ENCODE measurements around the gene FOXL1. TPM values are rescaled to one million over a fixed set of nuclear protein-coding genes. Genes with fewer than 3 reads are reported as not detected.

FOXL1 gene
- total RNA-seq, 4 donors from 2014 or later, result 0.52 to 0.83 (median 0.69) TPM

DNA sequence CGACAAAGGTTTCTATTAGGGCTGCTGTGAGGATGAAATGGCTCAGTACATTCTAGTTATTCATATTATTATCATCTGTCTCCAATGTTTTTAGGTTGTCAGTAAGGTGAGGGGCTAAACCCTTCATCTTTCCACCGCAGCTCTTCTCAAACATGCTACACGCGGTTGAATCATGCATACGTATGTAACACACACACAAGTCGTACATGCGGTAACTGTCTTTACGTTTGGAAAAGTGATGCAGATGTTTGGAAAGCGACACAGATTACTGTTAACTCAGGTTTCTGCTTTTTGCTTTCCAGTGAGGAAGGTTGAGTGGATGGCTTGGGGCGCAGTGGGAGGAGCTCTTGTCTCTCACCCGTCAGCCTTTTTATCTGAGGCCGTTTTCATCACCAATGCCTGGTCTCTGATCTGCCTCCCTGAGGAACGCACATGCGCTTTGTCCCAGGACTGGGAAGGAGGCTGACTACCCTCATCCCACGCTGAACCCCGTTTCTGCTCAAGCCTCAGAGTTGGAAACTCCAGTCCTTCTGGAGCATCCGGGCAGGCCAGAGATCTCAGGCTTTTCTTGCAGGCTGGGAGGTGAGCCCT, 3.2 kb upstream of the FOXL1 start:
- H3K9me3 ChIP-seq, result no peaks in the 10 kb centered on the region
- intact Hi-C loops (cut with DNase I), result no loop called here
- no peak for DNase-seq (ENCODE audit: extremely low spot score)
- no peaks in the 10 kb centered on the region for H3K36me3 ChIP-seq
- TF ChIP-seq EP300 (IDR thresholded peaks at IDR 0.05), result no peak
- TF ChIP-seq, protein P1, sequence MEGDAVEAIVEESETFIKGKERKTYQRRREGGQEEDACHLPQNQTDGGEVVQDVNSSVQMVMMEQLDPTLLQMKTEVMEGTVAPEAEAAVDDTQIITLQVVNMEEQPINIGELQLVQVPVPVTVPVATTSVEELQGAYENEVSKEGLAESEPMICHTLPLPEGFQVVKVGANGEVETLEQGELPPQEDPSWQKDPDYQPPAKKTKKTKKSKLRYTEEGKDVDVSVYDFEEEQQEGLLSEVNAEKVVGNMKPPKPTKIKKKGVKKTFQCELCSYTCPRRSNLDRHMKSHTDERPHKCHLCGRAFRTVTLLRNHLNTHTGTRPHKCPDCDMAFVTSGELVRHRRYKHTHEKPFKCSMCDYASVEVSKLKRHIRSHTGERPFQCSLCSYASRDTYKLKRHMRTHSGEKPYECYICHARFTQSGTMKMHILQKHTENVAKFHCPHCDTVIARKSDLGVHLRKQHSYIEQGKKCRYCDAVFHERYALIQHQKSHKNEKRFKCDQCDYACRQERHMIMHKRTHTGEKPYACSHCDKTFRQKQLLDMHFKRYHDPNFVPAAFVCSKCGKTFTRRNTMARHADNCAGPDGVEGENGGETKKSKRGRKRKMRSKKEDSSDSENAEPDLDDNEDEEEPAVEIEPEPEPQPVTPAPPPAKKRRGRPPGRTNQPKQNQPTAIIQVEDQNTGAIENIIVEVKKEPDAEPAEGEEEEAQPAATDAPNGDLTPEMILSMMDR (IDR thresholded peaks at IDR 0.05), result no peak
- TF ChIP-seq POLR2AphosphoS5 (IDR thresholded peaks at IDR 0.05), result no peak
- TF ChIP-seq POLR2A (IDR thresholded peaks at IDR 0.05; ENCODE audit: low read depth), result no peak
- 74% methylated on average over 17 of the region's 17 CpGs for WGBS
- H3K27me3 ChIP-seq, result peaks cover 0 to 100% (median 56%) of the 10 kb centered on the region in 4 donors
- H3K27ac ChIP-seq (replicated peaks in 1 of 4), result peak overlapping the region in 3 of 4 donors; percentile 3 to 30 (median 7)
- peak overlapping the region in 3 of 4 donors; percentile 37 to 48 (median 40) for H3K4me3 ChIP-seq
- H3K4me1 ChIP-seq, result peaks cover 9 to 35% (median 28%) of the 10 kb centered on the region in 4 donors

DNA sequence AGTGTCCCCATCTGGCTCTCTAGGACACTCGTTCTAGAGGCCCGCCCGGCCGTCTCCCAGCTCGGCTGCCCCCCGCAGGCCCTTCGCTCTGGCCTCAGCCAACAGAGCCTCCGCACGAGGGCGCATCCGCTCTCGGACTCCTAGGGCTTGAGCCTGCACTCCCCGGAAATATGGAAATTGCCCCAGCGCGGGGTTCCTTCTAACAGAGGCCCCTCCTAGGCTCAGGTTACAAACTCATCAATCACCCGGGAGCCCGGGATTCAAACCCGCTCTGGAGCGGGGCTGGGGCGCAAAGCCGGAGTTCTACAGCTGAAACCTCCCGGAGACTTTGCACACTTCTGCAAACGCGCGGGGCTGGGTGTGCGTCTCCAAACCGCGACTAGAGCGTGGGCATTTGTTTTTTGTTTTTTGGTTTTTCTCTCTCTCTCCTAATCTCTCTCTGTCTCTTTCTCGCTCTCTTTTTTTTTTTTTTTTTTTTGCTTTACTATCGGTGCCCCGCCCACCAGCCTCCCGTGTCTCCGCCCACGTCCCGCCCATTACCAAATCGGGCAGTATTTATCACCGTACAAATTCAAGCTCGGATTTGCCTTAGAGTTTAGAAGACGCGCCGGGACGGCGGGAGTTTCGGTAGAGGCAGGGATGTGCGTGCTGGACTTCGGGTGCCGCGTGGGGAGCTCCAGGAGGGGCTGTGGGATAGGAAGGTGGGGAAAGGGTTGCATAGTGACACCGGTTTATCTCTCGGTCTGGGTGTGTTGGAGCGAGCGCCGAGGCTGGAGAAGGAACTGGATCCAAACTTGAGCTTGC, 2.4 kb upstream of the FOXL1 start:
- no peak for DNase-seq (ENCODE audit: extremely low spot score)
- Histone ChIP-seq H3K27me3 (peaks cover 0 to 98% (median 53%) of the 10 kb centered on the region in 4 donors), H3K27ac (replicated peaks in 1 of 4) (peak overlapping the region; percentile 3 to 47 (median 40)), H3K9me3 (no peaks in the 10 kb centered on the region), H3K36me3 (no peaks in the 10 kb centered on the region), H3K4me1 (peaks cover 9 to 35% (median 28%) of the 10 kb centered on the region in 4 donors), H3K4me3 (peak overlapping the region; percentile 31 to 48 (median 38))
- 1% methylated on average over 49 of the region's 54 CpGs for WGBS
- TF ChIP-seq EP300 (IDR thresholded peaks at IDR 0.05), result no peak
- peak; percentile 36 to 69 for TF ChIP-seq POLR2AphosphoS5 (IDR thresholded peaks at IDR 0.05)
- no peak for TF ChIP-seq POLR2A (IDR thresholded peaks at IDR 0.05; ENCODE audit: low read depth)
- TF ChIP-seq, protein P1 (IDR thresholded peaks at IDR 0.05), result peak; percentile 17 to 34 (median 28)
- intact Hi-C loops (cut with DNase I), result no loop called here

GRCh38 chr16:86576591-86577313, 1.6 kb upstream of the FOXL1 start:
- no peak for DNase-seq (ENCODE audit: extremely low spot score)
- intact Hi-C loops (cut with DNase I), result no loop called here
- no peaks in the 10 kb centered on the region for H3K9me3 ChIP-seq
- H3K36me3 ChIP-seq, result no peaks in the 10 kb centered on the region
- TF ChIP-seq, protein P1 (IDR thresholded peaks at IDR 0.05), result no peak
- TF ChIP-seq POLR2AphosphoS5 (IDR thresholded peaks at IDR 0.05) (no peak), POLR2A (IDR thresholded peaks at IDR 0.05; ENCODE audit: low read depth) (no peak), EP300 (IDR thresholded peaks at IDR 0.05) (no peak)
- H3K27ac ChIP-seq (replicated peaks in 1 of 4), result peak overlapping the region; percentile 8 to 47 (median 40)
- H3K4me3 ChIP-seq, result peak overlapping the region; percentile 31 to 48 (median 38)
- WGBS, result 31% methylated on average over 22 of the region's 33 CpGs
- H3K4me1 ChIP-seq, result peaks cover 9 to 35% (median 28%) of the 10 kb centered on the region in 4 donors
- peaks cover 0 to 93% (median 49%) of the 10 kb centered on the region in 4 donors for H3K27me3 ChIP-seq

DNA sequence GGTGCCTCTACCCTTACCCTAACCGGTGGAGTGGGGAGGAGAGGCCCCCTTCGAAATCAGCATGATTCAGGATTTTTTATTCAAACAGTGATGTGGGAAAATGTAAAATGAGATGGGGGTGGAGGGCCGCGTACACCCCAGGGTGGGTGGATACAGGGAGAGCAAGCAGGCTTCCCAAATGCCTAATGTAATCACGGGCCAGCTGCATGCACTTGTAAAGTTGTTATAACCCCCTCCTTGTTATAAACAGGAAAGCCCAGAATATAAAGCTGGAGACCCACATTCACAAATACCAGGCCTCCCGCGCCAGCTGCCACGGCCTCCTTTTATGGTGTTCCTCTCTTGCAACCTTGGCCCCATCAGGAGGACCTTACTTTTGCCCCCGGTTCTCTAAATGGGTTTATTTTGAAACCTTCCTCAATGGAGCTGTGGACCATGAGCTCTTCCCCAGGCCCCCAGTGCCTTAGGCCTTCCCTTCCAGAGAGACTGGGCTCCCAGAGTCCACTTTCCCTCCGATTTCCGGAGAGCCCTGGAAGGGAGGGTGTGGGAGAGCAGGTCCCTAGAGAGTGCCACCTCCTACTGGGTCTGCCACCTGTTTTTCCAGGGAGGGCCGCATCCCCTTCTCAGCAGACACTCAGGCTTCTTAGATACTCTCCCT, 906 bp upstream of the FOXL1 start:
- Histone ChIP-seq H3K36me3 (no peaks in the 10 kb centered on the region), H3K27me3 (peaks cover 0 to 86% (median 48%) of the 10 kb centered on the region in 4 donors), H3K4me1 (peaks cover 9 to 35% (median 28%) of the 10 kb centered on the region in 4 donors), H3K4me3 (peak overlapping the region in 1 of 4 donors; percentile 48), H3K9me3 (no peaks in the 10 kb centered on the region), H3K27ac (replicated peaks in 1 of 4) (peak overlapping the region in 3 of 4 donors; percentile 8 to 41 (median 31))
- intact Hi-C loops (cut with DNase I), result no loop called here
- TF ChIP-seq POLR2AphosphoS5 (IDR thresholded peaks at IDR 0.05) (no peak), EP300 (IDR thresholded peaks at IDR 0.05) (no peak), POLR2A (IDR thresholded peaks at IDR 0.05; ENCODE audit: low read depth) (no peak)
- TF ChIP-seq, protein P1 (IDR thresholded peaks at IDR 0.05), result no peak
- 60% methylated on average over 12 of the region's 12 CpGs for WGBS
- DNase-seq (ENCODE audit: extremely low spot score), result no peak

Measured in esophagus muscularis mucosa (tissue), 4 donors.